ENCODE results near the gene STXBP2. TPM values are rescaled to one million over a fixed set of nuclear protein-coding genes. Genes with fewer than 3 reads are reported as not detected.

The STXBP2 gene
- polyA plus RNA-seq: 100 to 1,000 TPM in 3 of 4 donors, 10 to 100 TPM in 1; 95.2 to 271 (median 181) TPM
- long read RNA-seq, donor 1: 0 reads
- long read RNA-seq, donor 2, transcript STXBP2-201 (19 exons, 1,876 nt): major isoform, 12 of 14 reads
- long read RNA-seq, donor 2, partial matches to known transcripts: 0 of 14 reads
- long read RNA-seq, donor 2, other reads (novel, unspliced or antisense): 0 of 14 reads
- long read RNA-seq, donor 3, transcript STXBP2-201 (19 exons, 1,876 nt): major isoform, 7 of 20 reads
- long read RNA-seq, donor 3, partial matches to known transcripts: 7 of 20 reads
- long read RNA-seq, donor 3, other reads (novel, unspliced or antisense): 0 of 20 reads
- long read RNA-seq, donor 4, partial matches to known transcripts: 0 of 1 reads
- long read RNA-seq, donor 4, other reads (novel, unspliced or antisense): 0 of 1 reads
- long read RNA-seq, donor 5, partial matches to known transcripts: 6 of 9 reads
- long read RNA-seq, donor 5, other reads (novel, unspliced or antisense): 0 of 9 reads
- long read RNA-seq, donor 6, transcript STXBP2-201 (19 exons, 1,876 nt): major isoform, 18 of 30 reads
- long read RNA-seq, donor 6, partial matches to known transcripts: 6 of 30 reads
- long read RNA-seq, donor 6, other reads (novel, unspliced or antisense): 0 of 30 reads
- long read RNA-seq, donor 7, partial matches to known transcripts: 0 of 2 reads
- long read RNA-seq, donor 7, other reads (novel, unspliced or antisense): 0 of 2 reads
- long read RNA-seq, donor 8, partial matches to known transcripts: 0 of 2 reads
- long read RNA-seq, donor 8, other reads (novel, unspliced or antisense): 0 of 2 reads
- long read RNA-seq, donor 9, transcript STXBP2-201 (19 exons, 1,876 nt): major isoform, 5 of 9 reads
- long read RNA-seq, donor 9, partial matches to known transcripts: 0 of 9 reads
- long read RNA-seq, donor 9, other reads (novel, unspliced or antisense): 0 of 9 reads
- long read RNA-seq, donor 10, transcript STXBP2-201 (19 exons, 1,876 nt): major isoform, 14 of 20 reads
- long read RNA-seq, donor 10, partial matches to known transcripts: 0 of 20 reads
- long read RNA-seq, donor 10, other reads (novel, unspliced or antisense): 0 of 20 reads

- H3K4me3 ChIP-seq (ENCODE audit: low read depth in 1 of 3, low read length in 3 of 3): peak within 1 kb of the TSS; percentile 62 to 91 (median 86)
- 6 to 11% (median 10%) methylated on average over 45 to 61 of the region's 61 CpGs for WGBS, 3 donors
- FAIRE-seq: no peak
These were observed at the start of gene STXBP2 for GRCh38 chr19:7636691-7637373. Gene STXBP2 (plus strand): TSS chr19:7637110. CDS start chr19:7637150, 40 bp downstream.

GRCh38 chr19:7589822-7590221 is 47.1 kb upstream of the STXBP2 start:
- FAIRE-seq: no peak

More at GRCh38 chr19:7636691-7637373, at the start of gene STXBP2:
- Histone ChIP-seq H3K27me3 (ENCODE audit: control insufficient read depth in 3 of 3, insufficient read depth in 3 of 3, low read length in 3 of 3) (peaks cover 0 to 7% (median 2%) of the 10 kb centered on the region in 3 donors), H3K27ac (ENCODE audit: low read depth in 1 of 3, low read length in 2 of 3) (peak within 1 kb of the TSS; percentile 66 to 91 (median 81)), H3K36me3 (ENCODE audit: control insufficient read depth in 3 of 3, insufficient read depth in 2 of 3, low read depth in 1 of 3, low read length in 3 of 3) (peaks cover 0 to 40% (median 2%) of the 10 kb centered on the region in 3 donors), H3K9me3 (ENCODE audit: control insufficient read depth in 2 of 2, insufficient read depth in 1 of 2, low read depth in 1 of 2, low read length in 1 of 2) (no peaks in the 10 kb centered on the region), H3K4me1 (ENCODE audit: control insufficient read depth in 3 of 3, insufficient read depth in 2 of 3, low read depth in 1 of 3, low read length in 2 of 3) (peaks cover 0 to 6% (median 0%) of the 10 kb centered on the region in 3 donors)
- DNase-seq: peak; percentile 88 to 89

GRCh38 chr19:7590256-7590655 is 46.7 kb upstream of the STXBP2 start:
- peak in 1 of 2 donors; percentile 46 for DNase-seq
- Histone ChIP-seq H3K27me3 (ENCODE audit: control insufficient read depth in 3 of 3, insufficient read depth in 3 of 3, low read length in 3 of 3) (peaks cover 0 to 3% (median 1%) of the 10 kb centered on the region in 3 donors), H3K27ac (ENCODE audit: low read depth in 1 of 3, low read length in 2 of 3) (no peak overlapping the region), H3K36me3 (ENCODE audit: control insufficient read depth in 3 of 3, insufficient read depth in 2 of 3, low read depth in 1 of 3, low read length in 3 of 3) (no peaks in the 10 kb centered on the region), H3K4me3 (ENCODE audit: low read depth in 1 of 3, low read length in 3 of 3) (no peak overlapping the region), H3K4me1 (ENCODE audit: control insufficient read depth in 3 of 3, insufficient read depth in 2 of 3, low read depth in 1 of 3, low read length in 2 of 3) (peaks cover 0 to 5% (median 0%) of the 10 kb centered on the region in 3 donors), H3K9me3 (ENCODE audit: control insufficient read depth in 2 of 2, insufficient read depth in 1 of 2, low read depth in 1 of 2, low read length in 1 of 2) (no peaks in the 10 kb centered on the region)
- 12 to 49% (median 37%) methylated on average over 8 of the region's 8 CpGs for WGBS, 3 donors
- no peak for FAIRE-seq

More at GRCh38 chr19:7589822-7590221, 47.1 kb upstream of the STXBP2 start:
- peaks cover 0 to 5% (median 0%) of the 10 kb centered on the region in 3 donors for H3K4me1 ChIP-seq (ENCODE audit: control insufficient read depth in 3 of 3, insufficient read depth in 2 of 3, low read depth in 1 of 3, low read length in 2 of 3)
- no peaks in the 10 kb centered on the region for H3K9me3 ChIP-seq (ENCODE audit: control insufficient read depth in 2 of 2, insufficient read depth in 1 of 2, low read depth in 1 of 2, low read length in 1 of 2)
- WGBS, 3 donors: 81 to 88% (median 85%) methylated on average over 7 of the region's 7 CpGs
- H3K4me3 ChIP-seq (ENCODE audit: low read depth in 1 of 3, low read length in 3 of 3): no peak overlapping the region
- no peak overlapping the region for H3K27ac ChIP-seq (ENCODE audit: low read depth in 1 of 3, low read length in 2 of 3)
- H3K36me3 ChIP-seq (ENCODE audit: control insufficient read depth in 3 of 3, insufficient read depth in 2 of 3, low read depth in 1 of 3, low read length in 3 of 3): no peaks in the 10 kb centered on the region
- H3K27me3 ChIP-seq (ENCODE audit: control insufficient read depth in 3 of 3, insufficient read depth in 3 of 3, low read length in 3 of 3): peaks cover 0 to 3% (median 0%) of the 10 kb centered on the region in 3 donors
- no peak for DNase-seq

DNA sequence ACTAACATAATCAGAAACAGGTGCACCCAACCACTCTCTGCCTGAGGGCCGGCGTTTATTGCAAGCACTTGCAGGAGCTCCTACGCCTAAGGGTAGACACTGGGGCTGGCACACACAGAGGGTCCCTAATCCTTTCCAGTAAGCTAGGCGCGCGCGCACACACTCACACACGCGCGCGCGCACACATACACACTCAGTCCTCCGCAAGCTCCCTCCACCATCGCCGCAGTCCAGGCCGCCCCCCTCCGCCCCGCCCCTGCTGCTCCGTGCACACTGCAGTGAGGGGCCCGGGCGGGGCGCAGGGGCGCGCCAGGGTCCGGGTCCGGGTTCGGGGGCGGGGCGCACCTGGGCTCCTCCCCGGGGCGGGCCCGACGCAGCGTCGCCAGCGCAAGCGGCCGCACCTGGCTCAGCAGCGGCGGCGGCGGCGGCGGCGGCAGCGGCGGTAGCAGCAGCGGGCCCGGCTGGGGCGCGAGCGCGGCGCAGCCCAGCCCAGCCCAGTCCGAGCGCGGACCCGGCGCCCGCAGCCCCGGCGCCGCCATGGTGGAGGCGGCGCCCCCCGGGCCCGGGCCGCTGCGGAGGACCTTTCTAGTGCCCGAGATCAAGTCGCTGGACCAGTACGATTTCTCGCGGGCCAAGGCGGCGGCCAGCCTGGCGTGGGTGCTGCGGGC is 41.3 kb upstream of the STXBP2 start, which contains the start of gene CAMSAP3:
Gene CAMSAP3, plus strand, starts transcription at position 398 of the 668 bp plus-strand sequence. Its CDS starts 140 bp downstream, at position 538.
- Histone ChIP-seq H3K4me3 (ENCODE audit: low read depth in 1 of 3, low read length in 3 of 3) (peak within 1 kb of the TSS; percentile 61 to 85 (median 72)), H3K4me1 (ENCODE audit: control insufficient read depth in 3 of 3, insufficient read depth in 2 of 3, low read depth in 1 of 3, low read length in 2 of 3) (peaks cover 0 to 5% (median 0%) of the 10 kb centered on the region in 3 donors), H3K9me3 (ENCODE audit: control insufficient read depth in 2 of 2, insufficient read depth in 1 of 2, low read depth in 1 of 2, low read length in 1 of 2) (no peaks in the 10 kb centered on the region), H3K27ac (ENCODE audit: low read depth in 1 of 3, low read length in 2 of 3) (peak within 1 kb of the TSS; percentile 44 to 68 (median 59)), H3K27me3 (ENCODE audit: control insufficient read depth in 3 of 3, insufficient read depth in 3 of 3, low read length in 3 of 3) (peaks cover 0 to 10% (median 9%) of the 10 kb centered on the region in 3 donors), H3K36me3 (ENCODE audit: control insufficient read depth in 3 of 3, insufficient read depth in 2 of 3, low read depth in 1 of 3, low read length in 3 of 3) (peaks cover 0 to 21% (median 0%) of the 10 kb centered on the region in 3 donors)
- peak; percentile 70 to 94 for DNase-seq
- FAIRE-seq: no peak
- WGBS, 3 donors: 0 to 2% (median 1%) methylated on average over 30 to 78 of the region's 78 CpGs

DNA sequence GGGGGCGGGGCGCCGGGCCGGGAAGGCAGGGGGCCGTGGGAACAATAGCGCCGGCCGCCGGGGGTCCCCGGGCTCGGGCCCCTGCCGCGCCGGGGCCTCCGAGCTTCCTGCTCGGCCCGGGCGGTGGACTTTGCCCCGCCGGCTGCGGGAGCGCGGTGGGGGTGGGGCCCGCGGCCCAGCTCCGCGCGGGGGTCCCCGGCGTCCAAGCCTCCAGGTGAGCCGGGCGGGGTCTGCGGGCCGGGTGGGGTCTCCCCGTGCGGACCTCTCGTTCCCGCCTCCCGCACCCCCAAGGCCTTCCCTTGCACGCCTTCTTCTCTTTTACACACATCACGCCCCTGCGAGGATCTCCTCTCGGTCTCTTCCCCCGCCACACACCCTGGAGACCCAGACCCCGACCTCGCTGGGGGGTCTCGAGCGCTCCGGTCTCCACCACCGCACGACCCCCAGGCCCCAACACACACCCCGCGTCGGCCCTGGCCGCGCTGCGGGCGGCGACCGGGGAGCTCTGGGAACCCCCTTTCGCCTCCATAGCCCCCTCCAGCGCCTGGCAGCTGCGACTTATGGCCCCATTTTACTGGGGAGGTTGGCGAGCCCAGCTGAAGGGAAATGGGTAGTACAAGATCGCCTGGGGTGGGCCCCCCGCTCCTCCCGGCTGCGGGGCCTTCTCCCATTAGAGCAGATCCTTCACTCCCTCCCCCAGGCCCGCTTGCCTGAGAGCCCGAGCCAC is 40.5 kb upstream of the STXBP2 start:
- H3K9me3 ChIP-seq (ENCODE audit: control insufficient read depth in 2 of 2, insufficient read depth in 1 of 2, low read depth in 1 of 2, low read length in 1 of 2): no peaks in the 10 kb centered on the region
- H3K4me1 ChIP-seq (ENCODE audit: control insufficient read depth in 3 of 3, insufficient read depth in 2 of 3, low read depth in 1 of 3, low read length in 2 of 3): peaks cover 0 to 4% (median 0%) of the 10 kb centered on the region in 3 donors
- H3K27ac ChIP-seq (ENCODE audit: low read depth in 1 of 3, low read length in 2 of 3): peak overlapping the region; percentile 44 to 68 (median 58)
- no peak for FAIRE-seq
- H3K27me3 ChIP-seq (ENCODE audit: control insufficient read depth in 3 of 3, insufficient read depth in 3 of 3, low read length in 3 of 3): peaks cover 0 to 10% (median 9%) of the 10 kb centered on the region in 3 donors
- peak overlapping the region; percentile 61 to 85 (median 72) for H3K4me3 ChIP-seq (ENCODE audit: low read depth in 1 of 3, low read length in 3 of 3)
- DNase-seq: peak; percentile 56 to 66
- peaks cover 0 to 24% (median 0%) of the 10 kb centered on the region in 3 donors for H3K36me3 ChIP-seq (ENCODE audit: control insufficient read depth in 3 of 3, insufficient read depth in 2 of 3, low read depth in 1 of 3, low read length in 3 of 3)
- WGBS, 3 donors: 2 to 3% (median 2%) methylated on average over 29 to 70 of the region's 70 CpGs

- no peak for FAIRE-seq
- DNase-seq: no peak
- H3K36me3 ChIP-seq (ENCODE audit: control insufficient read depth in 3 of 3, insufficient read depth in 2 of 3, low read depth in 1 of 3, low read length in 3 of 3): peaks cover 0 to 28% (median 0%) of the 10 kb centered on the region in 3 donors
- H3K27me3 ChIP-seq (ENCODE audit: control insufficient read depth in 3 of 3, insufficient read depth in 3 of 3, low read length in 3 of 3): peaks cover 0 to 10% (median 9%) of the 10 kb centered on the region in 3 donors
- H3K27ac ChIP-seq (ENCODE audit: low read depth in 1 of 3, low read length in 2 of 3): no peak overlapping the region
- H3K4me3 ChIP-seq (ENCODE audit: low read depth in 1 of 3, low read length in 3 of 3): peak overlapping the region in 1 of 3 donors; percentile 72
- 61 to 69% (median 62%) methylated on average over 9 of the region's 9 CpGs for WGBS, 3 donors
- no peaks in the 10 kb centered on the region for H3K9me3 ChIP-seq (ENCODE audit: control insufficient read depth in 2 of 2, insufficient read depth in 1 of 2, low read depth in 1 of 2, low read length in 1 of 2)
- H3K4me1 ChIP-seq (ENCODE audit: control insufficient read depth in 3 of 3, insufficient read depth in 2 of 3, low read depth in 1 of 3, low read length in 2 of 3): peaks cover 0 to 4% (median 0%) of the 10 kb centered on the region in 3 donors
These were observed 39.2 kb upstream of the STXBP2 start for GRCh38 chr19:7597689-7598088.

DNA sequence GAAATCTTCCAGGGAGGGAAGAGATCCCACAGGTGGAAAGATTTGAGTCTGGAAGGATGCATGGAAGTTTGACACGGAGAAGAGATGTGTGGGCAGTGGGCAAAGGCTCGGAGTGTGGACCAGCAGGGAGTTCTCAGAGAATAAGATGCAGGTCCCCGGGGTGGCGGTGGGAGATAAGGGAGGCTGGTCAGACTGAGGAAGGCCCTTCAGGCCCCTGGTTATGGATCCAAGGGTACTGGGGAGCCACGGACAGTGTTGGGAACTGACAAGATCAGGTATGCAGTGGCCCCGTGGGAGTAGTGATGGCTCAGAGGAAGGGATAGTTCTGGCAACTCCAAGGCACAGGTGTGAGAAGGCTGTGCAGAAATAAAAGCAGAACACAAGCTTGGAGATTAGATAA is 38.7 kb upstream of the STXBP2 start:
- no peak for DNase-seq
- H3K27ac ChIP-seq (ENCODE audit: low read depth in 1 of 3, low read length in 2 of 3): no peak overlapping the region
- H3K27me3 ChIP-seq (ENCODE audit: control insufficient read depth in 3 of 3, insufficient read depth in 3 of 3, low read length in 3 of 3): peaks cover 0 to 10% (median 9%) of the 10 kb centered on the region in 3 donors
- peaks cover 0 to 28% (median 0%) of the 10 kb centered on the region in 3 donors for H3K36me3 ChIP-seq (ENCODE audit: control insufficient read depth in 3 of 3, insufficient read depth in 2 of 3, low read depth in 1 of 3, low read length in 3 of 3)
- H3K9me3 ChIP-seq (ENCODE audit: control insufficient read depth in 2 of 2, insufficient read depth in 1 of 2, low read depth in 1 of 2, low read length in 1 of 2): no peaks in the 10 kb centered on the region
- FAIRE-seq: no peak
- no peak overlapping the region for H3K4me3 ChIP-seq (ENCODE audit: low read depth in 1 of 3, low read length in 3 of 3)
- 69 to 74% (median 70%) methylated on average over 6 of the region's 6 CpGs for WGBS, 3 donors
- H3K4me1 ChIP-seq (ENCODE audit: control insufficient read depth in 3 of 3, insufficient read depth in 2 of 3, low read depth in 1 of 3, low read length in 2 of 3): peaks cover 0 to 4% (median 0%) of the 10 kb centered on the region in 3 donors
